ENCODE data around the gene DTNB.

DNA sequence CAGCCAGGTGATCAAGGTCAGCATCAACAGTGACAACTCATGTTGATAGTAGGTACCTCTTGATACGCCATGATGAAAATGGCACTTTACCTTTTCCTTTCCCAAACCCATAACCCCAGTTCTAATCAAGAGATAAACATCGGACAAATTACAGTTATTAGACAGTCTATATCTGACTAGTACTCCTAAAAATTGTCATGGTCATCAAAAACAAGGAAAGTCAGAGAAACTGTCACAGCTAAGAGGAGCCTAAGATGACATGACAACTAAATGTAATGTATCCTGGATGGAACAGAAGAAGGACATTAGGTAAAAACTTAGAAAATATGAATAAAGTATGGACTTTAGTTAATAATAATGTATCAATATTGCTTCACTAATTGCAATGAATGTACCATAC, 234.6 kb downstream of the DTNB start:
- TF ChIP-seq, protein P1, sequence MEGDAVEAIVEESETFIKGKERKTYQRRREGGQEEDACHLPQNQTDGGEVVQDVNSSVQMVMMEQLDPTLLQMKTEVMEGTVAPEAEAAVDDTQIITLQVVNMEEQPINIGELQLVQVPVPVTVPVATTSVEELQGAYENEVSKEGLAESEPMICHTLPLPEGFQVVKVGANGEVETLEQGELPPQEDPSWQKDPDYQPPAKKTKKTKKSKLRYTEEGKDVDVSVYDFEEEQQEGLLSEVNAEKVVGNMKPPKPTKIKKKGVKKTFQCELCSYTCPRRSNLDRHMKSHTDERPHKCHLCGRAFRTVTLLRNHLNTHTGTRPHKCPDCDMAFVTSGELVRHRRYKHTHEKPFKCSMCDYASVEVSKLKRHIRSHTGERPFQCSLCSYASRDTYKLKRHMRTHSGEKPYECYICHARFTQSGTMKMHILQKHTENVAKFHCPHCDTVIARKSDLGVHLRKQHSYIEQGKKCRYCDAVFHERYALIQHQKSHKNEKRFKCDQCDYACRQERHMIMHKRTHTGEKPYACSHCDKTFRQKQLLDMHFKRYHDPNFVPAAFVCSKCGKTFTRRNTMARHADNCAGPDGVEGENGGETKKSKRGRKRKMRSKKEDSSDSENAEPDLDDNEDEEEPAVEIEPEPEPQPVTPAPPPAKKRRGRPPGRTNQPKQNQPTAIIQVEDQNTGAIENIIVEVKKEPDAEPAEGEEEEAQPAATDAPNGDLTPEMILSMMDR (IDR thresholded peaks at IDR 0.05) = no peak
- TF ChIP-seq POLR2A (IDR thresholded peaks at IDR 0.05) = no peak

Measured in uterus (tissue), 2 donors.